H1 (cell line): Measurements from ENCODE around the gene LY6G5B. TPM values are rescaled to one million over a fixed set of nuclear protein-coding genes. Genes with fewer than 3 reads are reported as not detected.

Source experiments
- CTCF ChIA-PET: fragments of 300-600 bp; sonication (Branson Sonifier 250); formaldehyde crosslinking; loops from one replicate; lab custom pipeline; 2021; ENCODE audit not compliant: partially characterized antibody; lab: Charles Lee
- POLR2A ChIA-PET: fragments of 300-600 bp; sonication (Branson Sonifier 250); formaldehyde crosslinking; loops from one replicate; lab custom pipeline; 2021; ENCODE audit warnings: inconsistent platforms; ENCODE audit not compliant: partially characterized antibody; lab: Charles Lee
- DNase-seq, 2 experiments: peaks; one replicate each; pipeline versions ENCODE4 v3.0.0 to v3.0.0-alpha.2; 2010 to 2022; ENCODE audit warnings: low spot score in 2 of 2, low read depth in 1 of 2, mixed read lengths in 1 of 2
- FAIRE-seq: peaks from 2 replicates; lab custom pipeline; 2011; peaks lifted over from hg19 to GRCh38; lab: Jason Lieb, UNC
- H2AFZ ChIP-seq: 2 replicates; pipeline ENCODE4 v1.8.1; 2012; ENCODE audit warnings: low read length, inconsistent platforms
- H2AK5ac ChIP-seq: 2 replicates; pipeline ENCODE4 v1.6.1; 2013; ENCODE audit warnings: low read depth, low read length
- H2BK120ac ChIP-seq: replicated peaks from 2 replicates; pipeline ENCODE3; 2013; ENCODE audit warnings: low read depth, low read length, inconsistent platforms
- H2BK12ac ChIP-seq: 2 replicates; pipeline ENCODE4 v1.6.1; 2013; ENCODE audit warnings: low read depth, low read length
- H2BK15ac ChIP-seq: 2 replicates; pipeline ENCODE4 v1.6.1; 2013; ENCODE audit warnings: low read length
- H2BK20ac ChIP-seq: 2 replicates; pipeline ENCODE4 v1.6.1; 2013; ENCODE audit warnings: low read length
- H2BK5ac ChIP-seq: 2 replicates; pipeline ENCODE4 v1.6.1; 2013; ENCODE audit warnings: low read depth, low read length
- H3K14ac ChIP-seq: 2 replicates; pipeline ENCODE4 v1.6.1; 2013; ENCODE audit warnings: inconsistent platforms; ENCODE audit not compliant: insufficient read length
- H3K18ac ChIP-seq: 2 replicates; pipeline ENCODE4 v1.6.1; 2013; ENCODE audit warnings: low read length; ENCODE audit errors: extremely low read depth
- H3K23ac ChIP-seq: 2 replicates; pipeline ENCODE4 v1.6.1; 2013; ENCODE audit warnings: inconsistent platforms; ENCODE audit not compliant: insufficient read length
- H3K23me2 ChIP-seq: 2 replicates; pipeline ENCODE4 v1.6.1; 2013; ENCODE audit warnings: low read depth, low read length
- H3K27ac ChIP-seq: 2 replicates; pipeline ENCODE4 v1.6.1; 2011; ENCODE audit warnings: low read depth, low read length, inconsistent platforms
- H3K27me3 ChIP-seq, 4 experiments: replicated peaks in 1 of 4; 1 replicate in 1 of 4; 2 replicates in 3 of 4; pipeline versions ENCODE4 v1.6.1 to v1.8.1; 2011 to 2013; ENCODE audit warnings: low read length in 3 of 4, mild to moderate bottlenecking in 3 of 4, inconsistent platforms in 2 of 4, mixed read lengths in 2 of 4, moderate library complexity in 1 of 4; ENCODE audit not compliant: control insufficient read depth in 3 of 4, insufficient read depth in 3 of 4; ENCODE audit errors: extremely low read depth in 1 of 4
- H3K36me3 ChIP-seq, 4 experiments: 2 replicates each; pipeline versions ENCODE4 v1.6.1 to v1.8.1; 2011 to 2013; ENCODE audit warnings: mild to moderate bottlenecking in 4 of 4, low read length in 3 of 4, moderate library complexity in 2 of 4, control low read depth in 1 of 4, inconsistent platforms in 1 of 4; ENCODE audit not compliant: insufficient read depth in 4 of 4, control insufficient read depth in 2 of 4
- H3K4ac ChIP-seq: replicated peaks from 2 replicates; pipeline ENCODE3; 2013; ENCODE audit warnings: low read length, low read depth, mixed read lengths, inconsistent platforms; ENCODE audit not compliant: insufficient read length
- H3K4me1 ChIP-seq, 4 experiments: replicated peaks in 1 of 4; 1 replicate in 1 of 4; 2 replicates in 3 of 4; pipeline versions ENCODE4 v1.6.1 to v1.8.1; 2011 to 2013; ENCODE audit warnings: low read length in 3 of 4, inconsistent platforms in 2 of 4, mixed read lengths in 1 of 4; ENCODE audit not compliant: insufficient read depth in 4 of 4, control insufficient read depth in 3 of 4
- H3K4me2 ChIP-seq, 2 experiments: 2 replicates each; pipeline versions ENCODE4 v1.6.1 to v1.8.1; 2011 to 2013; ENCODE audit warnings: low read depth in 2 of 2, low read length in 2 of 2, control low read depth in 1 of 2, inconsistent platforms in 1 of 2, mild to moderate bottlenecking in 1 of 2; ENCODE audit not compliant: insufficient read depth in 1 of 2
- H3K4me3 ChIP-seq, 4 experiments: fragments of 200-600, 300-600 bp in 1 of 4; sonication (generic), shearing (Covaris generic), sonication (Bioruptor Twin) in 1 of 4; 2 replicates each; pipeline versions ENCODE4 v1.5.1 to v1.8.1; 2011 to 2016; ENCODE audit warnings: low read length in 4 of 4, low read depth in 3 of 4, control low read depth in 2 of 4, inconsistent platforms in 2 of 4, mild to moderate bottlenecking in 2 of 4, mixed read lengths in 1 of 4, moderate library complexity in 1 of 4; ENCODE audit not compliant: insufficient read depth in 2 of 4; ENCODE audit errors: extremely low read depth in 1 of 4
- H3K56ac ChIP-seq: replicated peaks from 2 replicates; pipeline ENCODE3; 2013; ENCODE audit warnings: low read depth, mild to moderate bottlenecking, mixed read lengths, low read length, inconsistent platforms; ENCODE audit not compliant: insufficient read length
- H3K79me1 ChIP-seq: 2 replicates; pipeline ENCODE4 v1.6.1; 2013; ENCODE audit warnings: low read depth, low read length, control low read depth
- H3K79me2 ChIP-seq, 2 experiments: 2 replicates each; pipeline versions ENCODE4 v1.6.1 to v1.8.1; 2012 to 2013; ENCODE audit warnings: low read length in 2 of 2, mild to moderate bottlenecking in 2 of 2, inconsistent platforms in 1 of 2; ENCODE audit not compliant: insufficient read depth in 2 of 2, control insufficient read depth in 1 of 2
- H3K9ac ChIP-seq, 4 experiments: replicated peaks in 1 of 4; 1 replicate in 1 of 4; 2 replicates in 3 of 4; pipeline versions ENCODE4 v1.6.1 to v1.8.1; 2011 to 2013; ENCODE audit warnings: low read depth in 3 of 4, low read length in 3 of 4, control low read depth in 2 of 4, mild to moderate bottlenecking in 2 of 4, moderate library complexity in 2 of 4, inconsistent platforms in 1 of 4; ENCODE audit errors: extremely low read depth in 1 of 4
- H3K9me3 ChIP-seq, 2 experiments: 2 replicates each; pipeline versions ENCODE4 v1.6.1 to v1.8.1; 2012 to 2013; ENCODE audit warnings: mild to moderate bottlenecking in 2 of 2, moderate library complexity in 2 of 2, control low read depth in 1 of 2, inconsistent platforms in 1 of 2, low read depth in 1 of 2, low read length in 1 of 2, mixed read lengths in 1 of 2; ENCODE audit not compliant: insufficient read depth in 2 of 2
- H4K20me1 ChIP-seq, 2 experiments: replicated peaks in 1 of 2; 2 replicates each; pipeline versions ENCODE3 to v1.8.1; 2011 to 2013; ENCODE audit warnings: inconsistent platforms in 2 of 2, low read length in 2 of 2, mild to moderate bottlenecking in 1 of 2; ENCODE audit not compliant: insufficient read depth in 2 of 2, control insufficient read depth in 1 of 2
- H4K5ac ChIP-seq: 2 replicates; pipeline ENCODE4 v1.6.1; 2013; ENCODE audit warnings: low read length, low read depth, mixed read lengths, inconsistent platforms; ENCODE audit not compliant: insufficient read length
- H4K8ac ChIP-seq: 2 replicates; pipeline ENCODE4 v1.8.0; 2013; ENCODE audit warnings: mild to moderate bottlenecking, moderate library complexity, low read length, inconsistent platforms; ENCODE audit not compliant: insufficient read depth; ENCODE audit errors: extremely low read depth
- H4K91ac ChIP-seq: replicated peaks from 2 replicates; pipeline ENCODE3; 2013; ENCODE audit warnings: low read length, mixed read lengths, inconsistent platforms; ENCODE audit not compliant: insufficient read length
- BCL11A ChIP-seq, 2 experiments: IDR thresholded peaks; one replicate each; pipeline ENCODE4 v1.6.1; 2011; ENCODE audit warnings: low read depth in 2 of 2, low read length in 2 of 2, mild to moderate bottlenecking in 2 of 2
- BRCA1 ChIP-seq: IDR thresholded peaks from 2 replicates; pipeline ENCODE4 v1.6.1; 2012; ENCODE audit warnings: low read depth, low read length, improper control_type of control experiment
- CBX5 ChIP-seq: fragments of 300-800, 300-1000 bp; sonication (generic); IDR thresholded peaks from 2 replicates; pipeline ENCODE4 v1.7.1; 2016; ENCODE audit warnings: antibody characterized with exemption, low read length, low read depth
- CBX8 ChIP-seq: fragments of 300-800, 300-1000 bp; sonication (generic); IDR thresholded peaks from 2 replicates; pipeline ENCODE4 v1.7.1; 2016; ENCODE audit warnings: low read depth, low read length, borderline replicate concordance
- CHD1 ChIP-seq: IDR thresholded peaks from 2 replicates; pipeline ENCODE4 v1.6.1; 2012; ENCODE audit warnings: low read depth, low read length, improper control_type of control experiment
- CREB1 ChIP-seq: IDR thresholded peaks from 2 replicates; pipeline ENCODE4 v1.6.1; 2012; ENCODE audit warnings: inconsistent platforms
- EGR1 ChIP-seq: IDR thresholded peaks from 2 replicates; pipeline ENCODE4 v1.6.1; 2011; ENCODE audit warnings: low read depth, low read length, borderline replicate concordance
- JUN ChIP-seq: IDR thresholded peaks from 2 replicates; pipeline ENCODE4 v1.6.1; 2011; ENCODE audit warnings: low read depth, mild to moderate bottlenecking, improper control_type of control experiment, low read length
- SIN3A ChIP-seq, 2 experiments: IDR thresholded peaks in 1 of 2; conservative IDR thresholded peaks in 1 of 2; 2 replicates each; pipeline ENCODE4 v1.6.1; 2011 to 2012; ENCODE audit warnings: low read length in 2 of 2, improper control_type of control experiment in 1 of 2, low read depth in 1 of 2, mild to moderate bottlenecking in 1 of 2
- SIRT6 ChIP-seq: IDR thresholded peaks from one replicate; pipeline ENCODE4 v1.7.1; 2012; ENCODE audit warnings: low read length, inconsistent platforms
- SP1 ChIP-seq: IDR thresholded peaks from 2 replicates; pipeline ENCODE4 v1.6.1; 2011; ENCODE audit warnings: low read depth, low read length
- TAF1 ChIP-seq: IDR thresholded peaks from 2 replicates; pipeline ENCODE4 v1.6.1; 2011; ENCODE audit warnings: mild to moderate bottlenecking, low read depth, low read length
- WGBS, 2 experiments: shearing (Covaris generic) in 1 of 2; methylation state at CpG; one replicate each; pipeline versions ENCODE4 v1.1.6 to v1.1.7; 2013 to 2015; ENCODE audit warnings: low lambda C conversion rate in 2 of 2, mixed read lengths in 2 of 2, inconsistent platforms in 1 of 2, low coverage in 1 of 2, missing lambda C conversion rate in 1 of 2; ENCODE audit not compliant: insufficient replicate concordance in 2 of 2, insufficient coverage in 1 of 2, insufficient read length in 1 of 2; ENCODE audit errors: extremely low coverage in 1 of 2, missing lambda C conversion rate in 1 of 2; 5-methylcytosine and 5-hydroxymethylcytosine counted together
- polyA plus RNA-seq, 7 experiments: library from polyadenylated mRNA; depleted of rRNA in 3 of 7; stranded (reverse) in 5 of 7; unstranded in 2 of 7; fragments of >200 nt in 5 of 7; fragments of 200-250 nt in 2 of 7; gene quantifications; 1 replicate in 5 of 7; 2 replicates in 1 of 7; 4 replicates in 1 of 7; pipeline versions ENCODE4 v1.2.1 to v1.2.3, GENCODE V29; 2011 to 2013; ENCODE audit warnings: missing spikeins in 2 of 7, mixed read lengths in 2 of 7
- total RNA-seq: library from RNA; stranded (reverse); fragmentation: NEBNext Ultra II Directional; extraction: Animal tissue kit (Norgen Biotek cat#: 25700); gene quantifications from 2 replicates; pipeline ENCODE4 v1.2.1, GENCODE V29; 2021

Gene LY6G5B
- total and polyA plus RNA-seq, 2 of the 8 experiments (the other 6 are each of a cell fraction or from before 2014, with no cell fraction given), result 10.6 to 12.6 TPM

GRCh38 chr6:31620586-31621319 is 49.0 kb upstream of the LY6G5B start, which contains the start of gene PRRC2A:
TSS of gene PRRC2A (plus strand) at chr6:31620715. CDS start at chr6:31622790, 2,075 bp downstream.
- Histone ChIP-seq H4K8ac (peak within 1 kb of the TSS; percentile 99; the same call in 1 of the 2 replicates), H2BK15ac (peak within 1 kb of the TSS; percentile 48; the same call in 1 of the 2 replicates), H3K18ac (peak within 1 kb of the TSS; percentile 98), H3K56ac (peak within 1 kb of the TSS; percentile 83), H3K9ac (peak within 1 kb of the TSS; percentile 93 to 99 (median 96)), H3K9me3 (no peaks in the 10 kb centered on the region), H2BK120ac (peak within 1 kb of the TSS; percentile 36), H2BK20ac (no peak within 1 kb of the TSS), H3K14ac (peak within 1 kb of the TSS; percentile 73), H3K79me1 (peaks cover 11% of the 10 kb centered on the region; the same call in 1 of the 2 replicates), H2AFZ (no peak within 1 kb of the TSS; the same call in 1 of the 2 replicates), H3K27ac (peak within 1 kb of the TSS; percentile 99), H3K23ac (peak within 1 kb of the TSS; percentile 19), H2BK12ac (peak within 1 kb of the TSS; percentile 56; the same call in 1 of the 2 replicates), H3K27me3 (no peaks in the 10 kb centered on the region), H3K23me2 (peaks cover 8% of the 10 kb centered on the region; the same call in 1 of the 2 replicates), H3K4me3 (peak within 1 kb of the TSS; percentile 88 to 98 (median 98)), H3K4ac (peak within 1 kb of the TSS; percentile 65), H3K4me1 (peaks cover under 1 to 9% (median 3%) of the 10 kb centered on the region in 4 experiments; a peak in 5 of 7 replicates), H3K79me2 (peaks cover 24 to 43% of the 10 kb centered on the region in 2 experiments), H4K20me1 (peaks cover 4 to 14% of the 10 kb centered on the region in 2 experiments), H2BK5ac (peak within 1 kb of the TSS; percentile 96), H3K4me2 (peak within 1 kb of the TSS; percentile 84 to 93), H4K91ac (peak within 1 kb of the TSS; percentile 75), H2AK5ac (peak within 1 kb of the TSS; percentile 61; the same call in 1 of the 2 replicates), H3K36me3 (peaks cover 26 to 39% (median 29%) of the 10 kb centered on the region in 4 experiments), H4K5ac (peak within 1 kb of the TSS; percentile 92)
- FAIRE-seq, result no peak
- DNase-seq, result peak; percentile 43 to 90
- POLR2A ChIA-PET, result interaction anchor here (0.6 to 34.9 kb wide), 16 partner anchors 9 to 423 kb away, joined by 3 to 883 read pairs (median 6); partner anchors contain the start of genes APOM, ATP6V1G2, BAG6 and C6orf47
- CTCF ChIA-PET, result interaction anchor here (1.0 to 2.3 kb wide), 4 partner anchors 14 to 73 kb away, joined by 3 to 9 read pairs (median 5); partner anchors contain the start of gene NFKBIL1
- 3% methylated on average over 21 of the region's 67 CpGs; no CpG with 5 or more reads in 1 of the 2 experiments for WGBS, 2 experiments
- TF ChIP-seq EGR1 (0 out of 2 replicates have a peak, but pooled peaks have one; percentile 6), CBX8 (no peak), CBX5 (no peak), CREB1 (no peak; the same call in 1 of the 2 replicates), SP1 (no peak; the same call in 1 of the 2 replicates), SIRT6 (no peak), JUN (no peak), BRCA1 (no peak), SIN3A (conservative IDR thresholded peaks at IDR 0.05 in 1 of 2, IDR thresholded peaks at IDR 0.05 in 1 of 2; ENCODE audit: low read depth in 1 of 2, low read length in 2 of 2) (peak in 1 of 2 experiments; percentile 63; a peak in 1 of 4 replicates), TAF1 (peak; percentile 97), BCL11A (IDR thresholded peaks at IDR 0.05; ENCODE audit: low read depth in 2 of 2, low read length in 2 of 2) (no peak), CHD1 (no peak)
